Daoy (cell line): Measurements from ENCODE around the gene RBM19. TPM values are rescaled to one million over a fixed set of nuclear protein-coding genes. Genes with fewer than 3 reads are reported as not detected.

ENCODE experiments used
- DNase-seq: peaks from one replicate; pipeline ENCODE4 v3.0.0-alpha.2; 2015; ENCODE audit warnings: low read depth
- total RNA-seq: library from RNA; depleted of rRNA; stranded (reverse); fragments of >200 nt; shearing (Covaris generic); gene quantifications from 2 replicates; pipeline ENCODE4 v1.2.3, GENCODE V29; 2014

RBM19 gene
- total RNA-seq, 1 experiment from 2014 or later = 26.3 TPM

- no peak for DNase-seq
These were observed 8.0 kb downstream of the RBM19 start for GRCh38 chr12:113958108-113958507.

DNA sequence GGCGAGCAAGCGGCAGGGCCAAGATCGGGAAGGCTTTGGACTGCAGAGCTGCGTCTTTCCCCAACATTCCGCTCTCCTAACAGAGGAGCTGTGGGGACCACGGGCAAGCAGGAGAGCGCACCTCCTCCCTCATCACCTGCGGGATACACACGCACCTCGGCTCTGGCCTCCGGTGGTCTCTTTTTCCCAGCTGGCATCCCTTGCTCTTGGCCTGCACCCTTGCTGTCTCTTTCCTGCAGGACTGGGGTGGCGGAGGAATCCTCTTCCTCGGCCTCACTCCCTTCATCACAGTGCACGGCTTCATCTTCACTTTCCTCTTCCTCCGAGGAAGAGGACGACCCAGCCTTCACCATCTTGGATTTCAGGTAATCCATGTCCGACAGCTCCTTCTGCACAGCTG, 8.5 kb downstream of the RBM19 start:
- no peak for DNase-seq

DNA sequence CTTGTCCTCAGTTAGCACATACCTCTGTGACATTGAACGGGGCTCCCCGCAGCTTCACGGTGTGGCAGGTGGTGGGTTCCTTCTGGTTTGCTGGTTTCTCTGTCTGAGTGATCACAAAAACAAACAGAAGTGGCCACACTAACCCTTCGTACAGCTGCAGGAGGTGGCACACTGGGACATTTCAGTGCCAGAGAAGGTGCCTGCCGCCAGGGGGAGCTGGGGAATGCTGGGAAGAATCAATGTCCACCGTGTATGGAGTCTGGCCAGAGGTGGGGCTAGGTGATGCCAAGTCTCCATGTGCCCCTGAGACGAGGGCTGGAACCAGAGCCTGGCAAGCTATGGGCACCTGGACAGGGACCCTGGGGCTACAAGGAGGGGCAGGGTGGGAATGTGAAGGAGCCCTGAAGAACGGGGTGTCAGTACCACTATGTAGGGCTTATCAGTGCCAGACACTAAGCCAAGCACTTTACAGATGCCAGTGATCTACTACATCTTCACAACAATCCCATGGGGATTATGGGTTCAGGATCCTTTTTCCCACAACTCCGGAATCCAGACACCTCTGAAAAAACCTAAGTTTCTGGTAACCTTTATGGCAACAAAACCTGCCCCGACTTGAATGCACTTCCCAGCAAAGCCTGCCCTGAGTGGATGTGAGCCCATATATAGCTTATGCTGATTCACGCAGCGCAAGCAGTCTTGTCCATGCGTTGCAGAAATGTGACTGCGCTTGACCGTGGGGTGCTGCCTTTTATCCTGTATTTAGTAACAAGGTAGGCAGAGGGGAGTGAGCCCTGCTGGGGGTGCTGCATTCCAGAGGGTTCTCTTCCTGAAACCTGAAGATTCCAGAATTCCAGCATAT, 10.8 kb downstream of the RBM19 start:
- DNase-seq = peak; percentile 37

GRCh38 chr12:113954547-113954946, 11.6 kb downstream of the RBM19 start:
- no peak for DNase-seq

DNA sequence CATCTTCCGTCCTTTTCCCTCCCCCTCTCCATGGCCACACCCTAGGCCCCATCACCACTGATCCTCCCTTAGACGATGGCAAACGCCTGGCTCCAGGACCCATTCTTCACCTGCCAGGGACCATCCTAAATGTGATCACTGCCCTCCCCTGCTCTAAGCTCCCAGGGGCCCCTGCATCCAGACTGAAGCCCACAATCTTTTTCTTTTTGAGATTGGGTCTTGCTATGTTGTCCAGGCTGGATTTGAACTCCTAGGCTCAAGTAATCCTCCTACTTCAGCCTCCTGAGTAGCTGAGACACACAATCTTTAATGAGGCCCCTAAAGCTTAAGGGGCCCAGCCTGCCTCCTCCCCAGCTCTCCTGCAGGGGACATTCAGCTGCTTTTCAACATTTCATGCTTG, 15.3 kb downstream of the RBM19 start:
- DNase-seq = no peak

DNA sequence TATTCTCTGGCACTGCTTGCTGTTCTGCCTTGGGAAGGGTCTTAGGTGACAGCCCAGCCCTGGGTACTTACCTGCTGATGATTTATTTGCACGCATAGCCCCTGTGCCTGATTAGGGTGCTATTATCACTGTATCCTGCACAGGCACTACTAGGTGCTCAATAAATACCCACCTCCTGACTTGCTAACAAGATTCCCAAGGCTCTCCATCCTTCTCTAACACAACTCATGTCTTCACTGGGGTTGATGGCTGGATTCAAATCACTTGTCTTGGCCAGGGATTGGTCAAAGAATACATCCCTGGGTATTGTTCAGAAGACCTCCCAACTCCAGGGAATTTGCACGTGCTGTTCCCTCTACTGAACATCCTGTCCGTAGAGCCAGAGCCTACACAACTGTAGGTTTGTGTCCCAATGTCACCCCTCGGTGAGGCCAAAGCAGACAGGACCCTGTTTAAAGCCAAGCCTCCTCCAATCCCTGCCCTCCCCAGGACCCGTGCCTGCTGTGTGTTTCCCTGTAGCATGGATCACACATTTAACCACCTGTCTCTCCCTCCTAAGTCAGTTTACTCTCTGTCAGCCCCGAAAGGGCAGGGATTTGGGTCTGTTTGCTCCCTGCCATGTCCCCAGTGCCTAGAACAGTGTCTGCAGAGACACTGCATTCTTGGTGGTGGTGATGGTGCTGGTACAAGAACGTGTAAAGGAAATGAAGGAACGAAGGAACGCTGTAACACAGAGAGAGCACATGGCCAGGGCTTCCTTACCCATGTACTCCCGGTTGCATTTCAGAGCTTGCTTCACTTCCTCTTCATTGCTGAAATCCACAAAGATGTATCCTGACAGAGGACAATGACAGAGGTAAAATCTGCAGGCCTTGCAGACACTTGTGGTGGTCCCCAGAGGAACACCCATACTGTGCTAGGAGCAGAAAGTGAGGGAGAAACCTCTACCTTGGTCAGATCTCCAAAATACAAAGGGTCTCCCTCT, 16.5 kb downstream of the RBM19 start:
- DNase-seq = no peak

DNA sequence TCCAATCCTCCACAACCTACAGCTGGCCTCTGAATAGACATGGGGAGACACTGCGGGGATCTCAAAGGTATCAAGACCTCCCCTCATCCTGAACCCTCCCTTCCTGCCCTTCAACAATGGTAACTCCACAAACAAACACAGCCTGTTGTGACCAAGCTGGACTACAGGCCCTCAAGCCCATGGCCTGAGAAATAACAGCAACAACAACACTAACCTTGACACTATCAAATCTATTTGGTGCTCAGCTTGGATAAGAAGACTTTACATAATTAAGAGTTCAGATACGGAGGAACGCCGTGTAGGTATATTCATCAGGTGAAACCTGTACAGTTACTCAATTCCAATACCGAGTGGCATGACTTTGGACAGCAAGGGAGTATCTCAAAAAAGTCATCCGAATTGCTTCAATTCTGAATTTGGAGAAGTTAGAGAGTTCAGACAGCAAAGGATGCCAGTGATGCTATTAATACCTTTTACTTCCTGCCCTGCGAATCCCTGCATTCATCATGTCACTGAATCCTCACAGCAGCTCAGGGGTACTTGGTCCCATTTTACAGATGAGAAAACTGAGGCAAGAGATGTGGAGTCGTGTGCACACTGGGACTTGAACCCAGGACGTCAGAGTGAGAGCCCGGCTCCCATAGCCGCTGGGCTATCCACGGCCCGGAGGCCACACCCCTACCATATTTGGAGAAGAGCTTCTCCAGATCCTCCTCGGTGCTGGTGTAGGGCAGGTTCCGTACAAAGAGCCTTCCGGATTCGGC, 17.8 kb downstream of the RBM19 start:
- DNase-seq = no peak

GRCh38 chr12:113946175-113946574, 19.9 kb downstream of the RBM19 start:
- no peak for DNase-seq

- no peak for DNase-seq
These were observed 20.7 kb downstream of the RBM19 start for GRCh38 chr12:113945174-113946173.

- DNase-seq = no peak
These were observed 23.9 kb downstream of the RBM19 start for GRCh38 chr12:113942209-113942608.

DNA sequence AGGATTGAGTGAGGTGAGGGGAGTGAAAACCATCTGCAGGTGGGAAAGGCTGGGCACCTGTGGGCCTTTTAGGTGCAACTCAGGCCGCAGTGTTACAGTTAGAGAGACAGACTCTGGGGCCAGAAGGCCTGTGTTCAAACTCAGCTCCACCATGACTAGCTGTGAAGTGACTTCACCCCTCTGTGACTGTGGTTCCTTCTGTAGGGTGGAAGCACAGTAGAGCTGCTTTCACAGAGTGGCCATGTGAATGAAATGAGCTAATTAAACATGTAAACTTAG, 25.0 kb downstream of the RBM19 start:
- DNase-seq = no peak

DNA sequence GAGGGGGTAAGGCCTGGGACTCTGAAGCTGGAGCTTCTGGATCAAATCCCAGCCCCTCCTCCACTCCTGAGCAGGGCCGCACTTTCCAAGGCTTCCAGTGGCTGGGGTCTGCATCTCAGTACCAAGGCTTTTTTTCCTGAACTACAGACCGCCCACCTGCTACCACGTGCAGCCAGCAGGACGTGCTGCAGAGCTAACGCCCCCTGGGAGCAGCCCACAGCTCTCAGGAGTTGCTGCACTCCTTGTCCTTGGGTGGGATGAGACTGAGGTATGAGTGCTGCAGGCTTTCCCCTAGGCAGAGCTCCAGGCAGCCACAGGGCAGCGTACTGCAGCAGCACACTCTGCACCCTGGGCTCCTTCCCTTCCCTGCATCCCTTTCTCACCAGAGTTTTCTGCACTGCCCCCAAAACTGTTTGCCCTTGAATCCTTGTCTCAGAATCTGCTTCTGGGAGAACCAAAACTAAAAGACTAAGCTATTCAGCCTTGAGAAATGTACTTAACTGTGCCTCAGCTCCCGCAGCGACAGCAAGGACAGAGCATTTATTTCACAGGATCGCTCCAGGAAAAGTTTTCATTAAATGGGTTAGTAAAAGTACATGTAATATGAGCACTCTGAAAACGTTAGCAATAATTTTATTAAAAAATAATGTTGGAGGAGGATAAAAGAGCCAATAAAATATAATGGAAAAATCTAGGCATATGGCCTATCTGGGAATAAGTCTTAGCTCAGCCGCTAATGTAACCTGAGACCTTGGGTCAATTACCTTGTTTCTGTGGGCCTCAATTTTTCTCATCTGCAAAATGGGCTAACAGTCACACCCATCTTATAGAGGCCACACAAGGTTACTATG, 25.5 kb downstream of the RBM19 start:
- DNase-seq = no peak

- no peak for DNase-seq
These were observed 26.3 kb downstream of the RBM19 start for GRCh38 chr12:113939867-113940266.

- DNase-seq = no peak
These were observed 27.7 kb downstream of the RBM19 start for GRCh38 chr12:113938471-113938870.

- no peak for DNase-seq
These were observed 29.7 kb downstream of the RBM19 start for GRCh38 chr12:113936460-113936859.

GRCh38 chr12:113935459-113935858, 30.7 kb downstream of the RBM19 start:
- DNase-seq = no peak

DNA sequence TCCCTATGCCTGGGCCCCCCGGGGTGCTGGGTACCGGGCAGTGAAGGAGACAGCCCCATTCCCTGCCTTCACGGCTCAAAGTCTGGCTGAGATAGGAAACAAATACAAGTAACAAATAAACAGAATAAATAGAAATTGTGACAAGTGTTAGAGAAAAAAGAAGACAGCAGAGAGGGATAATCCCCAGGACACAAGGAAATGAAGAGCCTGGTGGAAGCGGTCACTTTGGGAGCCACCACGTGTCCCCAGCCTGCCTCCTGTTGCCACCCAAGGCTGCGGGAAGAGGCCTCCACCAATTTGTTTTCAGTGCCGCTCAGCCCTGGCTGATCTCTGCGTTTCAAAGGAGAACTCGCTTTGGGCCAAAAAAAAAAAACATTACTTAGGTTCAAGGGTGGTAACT, 31.2 kb downstream of the RBM19 start:
- DNase-seq = no peak

DNA sequence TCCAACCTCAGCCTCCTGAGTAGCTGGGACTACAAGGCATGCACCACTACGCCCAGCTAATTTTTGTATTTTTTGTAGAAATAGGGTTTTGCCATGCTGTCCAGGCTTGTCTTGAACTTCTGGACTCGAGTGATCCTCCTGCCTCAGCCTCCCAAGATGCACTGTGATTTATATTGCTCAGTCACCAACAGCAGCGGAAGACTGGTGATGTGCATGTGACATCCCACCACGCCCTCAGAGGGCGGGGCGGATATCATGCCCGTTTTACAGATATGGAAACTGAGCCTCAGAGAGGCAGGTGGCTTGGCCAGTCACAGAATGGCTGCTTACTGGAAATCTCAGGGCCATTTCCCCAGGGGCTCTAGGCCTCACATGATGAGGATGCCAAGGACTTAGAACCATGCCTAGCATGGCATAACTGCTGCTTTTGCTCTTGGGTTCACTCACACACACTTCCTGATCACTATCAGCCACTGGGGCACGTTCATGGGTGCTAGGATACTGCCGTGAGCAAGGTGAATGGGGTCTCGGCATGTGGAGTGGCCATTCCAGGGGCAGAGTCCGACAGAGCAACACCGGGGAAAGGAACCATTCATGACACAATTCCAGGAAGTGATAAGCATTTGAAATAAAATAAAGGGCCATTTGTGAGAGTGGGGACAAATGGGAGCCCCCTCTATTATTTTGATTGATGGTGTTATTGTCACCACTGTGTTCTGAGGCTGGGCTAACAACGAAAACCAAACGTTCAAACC, 31.9 kb downstream of the RBM19 start:
- DNase-seq = no peak

GRCh38 chr12:113933201-113933786, 32.8 kb downstream of the RBM19 start:
- DNase-seq = no peak
